IMR-90 (cell line): Measurements from ENCODE around the gene DYRK2.

Experiments
- BHLHE40 ChIP-seq: fragments of 150-350 bp; IDR thresholded peaks from 2 replicates; pipeline ENCODE4 v1.6.1; 2016; ENCODE audit warnings: mild to moderate bottlenecking, low read depth, low read length
- CTCF ChIP-seq: conservative IDR thresholded peaks from 2 replicates; pipeline ENCODE4 v1.5.1; 2012; ENCODE audit warnings: mild to moderate bottlenecking, low read depth, low read length, improper control_type of control experiment
- FOS ChIP-seq: fragments of 150-350 bp; IDR thresholded peaks from 2 replicates; pipeline ENCODE4 v1.6.1; 2016; ENCODE audit warnings: low read depth, low read length
- MAFK ChIP-seq: IDR thresholded peaks from 2 replicates; pipeline ENCODE4 v1.6.1; 2012; ENCODE audit warnings: low read depth, low read length, improper control_type of control experiment
- MAZ ChIP-seq: IDR thresholded peaks from 2 replicates; pipeline ENCODE4 v1.6.1; 2012; ENCODE audit warnings: low read depth, mild to moderate bottlenecking, low read length, improper control_type of control experiment, moderate library complexity, borderline replicate concordance
- MXI1 ChIP-seq: IDR thresholded peaks from 2 replicates; pipeline ENCODE4 v1.6.1; 2012; ENCODE audit warnings: low read depth, mild to moderate bottlenecking, low read length, moderate library complexity, borderline replicate concordance
- NFE2L2 ChIP-seq: fragments of 150-350 bp; IDR thresholded peaks from 2 replicates; pipeline ENCODE4 v1.6.1; 2016; ENCODE audit warnings: low read depth, mild to moderate bottlenecking, low read length
- POLR2A ChIP-seq: IDR thresholded peaks from 2 replicates; pipeline ENCODE4 v1.6.1; 2012; ENCODE audit warnings: mild to moderate bottlenecking, low read depth, low read length
- RAD21 ChIP-seq: IDR thresholded peaks from 2 replicates; pipeline ENCODE4 v1.6.1; 2012; ENCODE audit warnings: low read length, improper control_type of control experiment
- RFX5 ChIP-seq: IDR thresholded peaks from 2 replicates; pipeline ENCODE4 v1.8.0; 2012; ENCODE audit warnings: low read depth, mild to moderate bottlenecking, low read length, moderate library complexity
- SMC3 ChIP-seq: fragments of 150-350 bp; IDR thresholded peaks from 2 replicates; pipeline ENCODE4 v1.6.1; 2016; ENCODE audit warnings: low read depth, mild to moderate bottlenecking, antibody characterized with exemption, low read length, moderate library complexity

GRCh38 chr12:67624355-67624754, 24.2 kb upstream of the DYRK2 start:
- TF ChIP-seq CTCF (no peak), MAFK (no peak), POLR2A (no peak), RAD21 (no peak), FOS (no peak), SMC3 (no peak), RFX5 (no peak), MAZ (no peak), NFE2L2 (no peak), BHLHE40 (no peak), MXI1 (no peak)
